HCT116 (cell line): ENCODE results near the gene TRIM14.

Source experiments
- CEBPB ChIP-seq: IDR thresholded peaks from 2 replicates; pipeline ENCODE4 v1.6.1; 2012; ENCODE audit warnings: low read depth
- CTCF ChIP-seq, 3 experiments: fragments of 200-600 bp in 1 of 3; sonication (generic) in 1 of 3; IDR thresholded peaks in 2 of 3; conservative IDR thresholded peaks in 1 of 3; 2 replicates each; pipeline ENCODE4 v1.5.1; 2012 to 2017; ENCODE audit warnings: low read depth in 2 of 3, low read length in 2 of 3, antibody characterized with exemption in 1 of 3, borderline replicate concordance in 1 of 3, control low read depth in 1 of 3, mild to moderate bottlenecking in 1 of 3, mixed read lengths in 1 of 3, mixed run types in 1 of 3, moderate library complexity in 1 of 3; ENCODE audit not compliant: insufficient read depth in 1 of 3
- EGR1 ChIP-seq: IDR thresholded peaks from 2 replicates; pipeline ENCODE4 v1.6.1; 2012; ENCODE audit warnings: low read depth
- EZH2 ChIP-seq: fragments of 200-600 bp; sonication (generic); IDR thresholded peaks from 2 replicates; pipeline ENCODE4 v1.6.1; 2017; ENCODE audit warnings: antibody characterized with exemption, mixed run types
- EZH2phosphoT487 ChIP-seq: fragments of 200-600 bp; IDR thresholded peaks from 2 replicates; pipeline ENCODE4 v1.6.1; 2018; ENCODE audit warnings: antibody characterized with exemption, borderline replicate concordance
- FOSL1 ChIP-seq: IDR thresholded peaks from 2 replicates; pipeline ENCODE4 v1.6.1; 2012; ENCODE audit warnings: low read depth
- MAX ChIP-seq: IDR thresholded peaks from 2 replicates; pipeline ENCODE4 v1.6.1; 2012
- POLR2A ChIP-seq: IDR thresholded peaks from 2 replicates; pipeline ENCODE4 v1.7.0; 2011; ENCODE audit warnings: borderline replicate concordance; ENCODE audit not compliant: insufficient read depth, insufficient read length; ENCODE audit errors: extremely low read depth
- POLR2AphosphoS5 ChIP-seq: IDR thresholded peaks from 2 replicates; pipeline ENCODE4 v1.6.1; 2011; ENCODE audit warnings: mild to moderate bottlenecking, low read depth, low read length, moderate library complexity
- RAD21 ChIP-seq: IDR thresholded peaks from 2 replicates; pipeline ENCODE4 v1.6.1; 2012; ENCODE audit warnings: low read depth, mild to moderate bottlenecking
- SIN3A ChIP-seq: IDR thresholded peaks from 2 replicates; pipeline ENCODE4 v1.6.1; 2012; ENCODE audit warnings: low read depth
- YY1 ChIP-seq: IDR thresholded peaks from 2 replicates; pipeline ENCODE4 v1.6.1; 2011; ENCODE audit warnings: low read length, low read depth, moderate library complexity, mild to moderate bottlenecking; ENCODE audit not compliant: insufficient replicate concordance; ENCODE audit errors: extremely low read depth
- ZNF274 ChIP-seq: fragments of 200-500 bp; sonication (Bioruptor generic); IDR thresholded peaks from 2 replicates; pipeline ENCODE4 v1.6.1; 2014; ENCODE audit warnings: mild to moderate bottlenecking, low read depth, low read length, inconsistent platforms

DNA sequence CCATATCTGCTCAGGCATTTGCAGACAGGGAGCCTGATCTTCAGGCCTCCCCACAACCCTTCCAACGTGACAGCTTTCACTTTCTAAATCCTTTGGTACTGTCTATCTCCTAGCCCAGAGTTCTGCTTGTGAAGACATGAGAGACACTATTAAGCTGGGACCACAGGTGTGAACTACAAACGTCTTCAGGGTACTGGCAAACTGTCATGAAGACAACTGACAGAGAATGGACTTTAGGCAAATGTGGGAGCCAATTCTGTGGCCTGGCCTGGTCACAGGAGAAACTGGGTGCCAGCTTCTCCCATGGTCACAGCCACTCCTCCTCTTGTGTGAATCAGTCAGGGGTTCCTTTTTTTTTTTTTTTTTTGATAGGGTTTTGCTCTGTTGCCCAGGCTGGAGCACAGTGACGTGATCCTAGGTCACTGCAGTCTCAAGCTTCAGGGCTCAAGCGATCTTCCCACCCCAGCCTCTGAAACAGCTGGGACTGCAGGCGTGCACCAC, 10.4 kb downstream of the TRIM14 start:
- TF ChIP-seq CTCF (IDR thresholded peaks at IDR 0.05 in 2 of 3, conservative IDR thresholded peaks at IDR 0.05 in 1 of 3; ENCODE audit: borderline replicate concordance in 1 of 3, insufficient read depth in 1 of 3, low read depth in 2 of 3, low read length in 2 of 3) (no peak), MAX (no peak), ZNF274 (no peak), EZH2phosphoT487 (no peak), SIN3A (no peak), POLR2AphosphoS5 (no peak), EZH2 (no peak), POLR2A (no peak), FOSL1 (no peak), CEBPB (no peak), RAD21 (no peak), YY1 (no peak), EGR1 (no peak)
